ENCODE results near the gene CMPK1.
"Not testable (repeated sequence)": the region's sequence is repeated elsewhere in the genome, so short reads cannot be mapped to it uniquely, and the experiment has no call there.

CMPK1 gene, protein sequence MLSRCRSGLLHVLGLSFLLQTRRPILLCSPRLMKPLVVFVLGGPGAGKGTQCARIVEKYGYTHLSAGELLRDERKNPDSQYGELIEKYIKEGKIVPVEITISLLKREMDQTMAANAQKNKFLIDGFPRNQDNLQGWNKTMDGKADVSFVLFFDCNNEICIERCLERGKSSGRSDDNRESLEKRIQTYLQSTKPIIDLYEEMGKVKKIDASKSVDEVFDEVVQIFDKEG

DNA sequence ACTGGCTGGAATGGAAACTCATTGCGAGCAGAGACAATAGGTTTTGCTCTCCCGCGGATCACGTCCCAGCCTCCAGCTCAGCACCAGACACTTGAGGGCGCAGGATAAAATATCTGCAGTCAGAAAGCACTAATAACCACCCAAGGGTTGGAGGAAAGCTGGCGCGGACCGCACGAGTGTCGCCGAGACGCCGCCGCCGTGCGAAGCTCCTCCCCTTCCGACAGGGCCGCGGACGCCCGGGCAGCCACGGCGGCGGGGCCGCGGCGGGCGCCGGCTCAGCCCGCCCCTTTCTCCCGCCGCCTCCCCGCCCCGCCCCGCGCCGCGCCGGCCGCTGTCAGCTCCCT lies at the start of gene CMPK1:
Gene CMPK1, plus strand, starts transcription at position 213 of the 344 bp plus-strand sequence. CDS start 156 bp downstream, outside the sequence.
- Histone ChIP-seq H3K4me1 (ENCODE audit: insufficient read depth, low read length) (peaks cover 18% of the 10 kb centered on the region), H3K9ac (ENCODE audit: low read length) (peak within 1 kb of the TSS; percentile 85), H3K9me3 (ENCODE audit: low read length) (no peaks in the 10 kb centered on the region), H3K36me3 (ENCODE audit: insufficient read depth, low read length) (no peaks in the 10 kb centered on the region), H3K27me3 (ENCODE audit: control insufficient read depth in 1 of 2, insufficient read depth in 2 of 2, low read length in 2 of 2) (no peaks in the 10 kb centered on the region), H3K27ac (ENCODE audit: low read depth, low read length) (peak within 1 kb of the TSS; percentile 84), H3K4me3 (ENCODE audit: low read depth in 1 of 2, low read length in 2 of 2) (peak within 1 kb of the TSS; percentile 67 to 95)

DNA sequence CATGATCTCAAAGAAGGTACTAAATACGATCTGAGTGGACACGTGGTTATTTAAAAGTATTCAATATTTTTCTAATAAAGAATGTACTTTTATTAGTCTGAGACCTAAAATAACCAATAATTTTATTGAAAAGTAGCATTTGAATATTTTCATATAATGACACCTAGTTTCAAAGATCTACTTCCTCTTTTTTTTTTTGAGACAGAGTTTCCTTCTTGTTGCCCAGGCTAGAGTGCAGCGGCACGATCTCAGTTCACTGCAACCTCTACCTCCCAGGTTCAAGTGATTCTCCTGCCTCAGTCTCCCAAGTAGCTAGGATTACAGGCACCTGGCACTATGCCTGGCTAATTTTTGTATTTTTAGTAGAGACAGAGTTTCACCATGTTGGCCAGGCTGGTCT lies 45.5 kb upstream of the CMPK1 start:
- H3K36me3 ChIP-seq (ENCODE audit: insufficient read depth, low read length); H3K4me3 ChIP-seq (ENCODE audit: low read depth in 1 of 2, low read length in 2 of 2); H3K27me3 ChIP-seq (ENCODE audit: control insufficient read depth in 1 of 2, insufficient read depth in 2 of 2, low read length in 2 of 2); H3K27ac ChIP-seq (ENCODE audit: low read depth, low read length); H3K9me3 ChIP-seq (ENCODE audit: low read length); H3K4me1 ChIP-seq (ENCODE audit: insufficient read depth, low read length); H3K9ac ChIP-seq (ENCODE audit: low read length): not testable (repeated sequence)

DNA sequence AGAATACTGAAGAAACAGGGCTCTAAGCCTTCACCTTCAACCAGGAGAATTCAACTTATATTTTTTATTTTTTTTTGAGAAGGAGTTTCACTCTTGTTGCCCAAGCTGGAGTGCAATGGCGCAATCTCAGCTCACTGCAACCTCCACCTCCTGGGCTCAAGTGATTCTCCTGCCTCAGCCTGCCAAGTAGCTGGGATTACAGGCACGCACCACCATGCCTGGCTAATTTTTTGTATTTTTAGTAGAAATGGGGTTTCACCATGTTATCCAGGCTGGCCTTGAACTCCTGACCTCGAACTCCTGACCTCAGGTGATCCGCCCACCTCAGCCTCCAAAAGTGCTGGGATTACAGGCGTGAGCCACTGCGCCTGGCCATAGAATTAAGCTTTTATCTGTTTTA lies 38.7 kb upstream of the CMPK1 start:
- not testable (repeated sequence) for H3K9me3 ChIP-seq (ENCODE audit: low read length); H3K4me1 ChIP-seq (ENCODE audit: insufficient read depth, low read length); H3K36me3 ChIP-seq (ENCODE audit: insufficient read depth, low read length); H3K4me3 ChIP-seq (ENCODE audit: low read depth in 1 of 2, low read length in 2 of 2); H3K9ac ChIP-seq (ENCODE audit: low read length); H3K27ac ChIP-seq (ENCODE audit: low read depth, low read length); H3K27me3 ChIP-seq (ENCODE audit: control insufficient read depth in 1 of 2, insufficient read depth in 2 of 2, low read length in 2 of 2)

DNA sequence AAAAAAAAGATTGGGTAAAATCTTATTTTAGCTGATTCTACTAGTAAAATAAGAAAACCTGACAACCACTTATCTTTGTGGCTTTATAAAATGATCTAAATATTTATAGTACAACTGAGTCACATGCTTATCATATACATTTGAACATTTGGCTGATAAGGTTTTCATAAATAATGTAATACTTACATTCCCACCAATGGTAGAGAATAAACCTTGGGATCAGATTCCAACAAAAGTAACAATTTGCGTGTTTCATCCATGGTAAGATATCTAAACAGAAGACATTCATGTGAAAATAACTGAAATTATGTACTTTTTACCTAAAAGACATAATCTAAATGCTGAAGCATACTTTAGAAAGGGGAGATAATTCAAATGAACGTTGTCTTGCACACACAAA lies 38.0 kb upstream of the CMPK1 start:
- H3K36me3 ChIP-seq (ENCODE audit: insufficient read depth, low read length) = no peaks in the 10 kb centered on the region
- H3K27me3 ChIP-seq (ENCODE audit: control insufficient read depth in 1 of 2, insufficient read depth in 2 of 2, low read length in 2 of 2) = no peaks in the 10 kb centered on the region
- no peak overlapping the region for H3K27ac ChIP-seq (ENCODE audit: low read depth, low read length)
- H3K9ac ChIP-seq (ENCODE audit: low read length) = no peak overlapping the region
- H3K4me3 ChIP-seq (ENCODE audit: low read depth in 1 of 2, low read length in 2 of 2) = no peak overlapping the region
- H3K9me3 ChIP-seq (ENCODE audit: low read length) = no peaks in the 10 kb centered on the region
- no peaks in the 10 kb centered on the region for H3K4me1 ChIP-seq (ENCODE audit: insufficient read depth, low read length)

DNA sequence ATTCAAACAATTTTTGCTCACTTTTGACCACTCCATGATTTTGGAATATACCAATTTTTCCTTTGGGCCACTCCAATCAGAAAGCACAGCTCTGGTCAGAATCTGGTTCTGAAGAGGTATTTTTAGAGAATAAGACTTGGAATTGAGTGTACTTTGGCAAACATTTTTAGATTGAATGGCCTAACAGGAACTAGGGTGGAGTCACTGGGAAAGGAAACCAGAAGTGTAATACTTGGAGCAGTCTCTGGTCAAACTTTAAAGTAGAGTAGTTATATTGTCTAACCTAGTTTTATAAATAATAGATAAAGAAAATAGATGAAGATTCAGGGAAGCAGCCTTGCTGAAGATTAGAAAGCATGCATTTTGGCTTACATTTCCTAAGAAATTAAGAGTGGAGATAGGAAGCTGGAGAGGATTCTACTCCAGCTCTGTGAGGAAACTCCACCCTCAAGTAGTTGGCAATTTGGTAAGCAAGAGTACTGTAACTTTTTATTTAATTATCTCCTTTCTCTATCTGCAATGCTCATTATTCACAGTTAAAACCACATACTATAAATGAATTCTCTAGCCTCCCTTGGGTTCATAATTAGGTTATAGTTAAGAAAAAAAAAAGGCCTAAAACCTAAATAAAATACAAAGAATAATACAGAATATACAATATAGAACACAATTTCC lies 35.4 kb upstream of the CMPK1 start:
- no peaks in the 10 kb centered on the region for H3K4me1 ChIP-seq (ENCODE audit: insufficient read depth, low read length)
- no peaks in the 10 kb centered on the region for H3K9me3 ChIP-seq (ENCODE audit: low read length)
- H3K27ac ChIP-seq (ENCODE audit: low read depth, low read length) = no peak overlapping the region
- H3K4me3 ChIP-seq (ENCODE audit: low read depth in 1 of 2, low read length in 2 of 2) = no peak overlapping the region
- H3K9ac ChIP-seq (ENCODE audit: low read length) = no peak overlapping the region
- no peaks in the 10 kb centered on the region for H3K36me3 ChIP-seq (ENCODE audit: insufficient read depth, low read length)
- no peaks in the 10 kb centered on the region for H3K27me3 ChIP-seq (ENCODE audit: control insufficient read depth in 1 of 2, insufficient read depth in 2 of 2, low read length in 2 of 2)

DNA sequence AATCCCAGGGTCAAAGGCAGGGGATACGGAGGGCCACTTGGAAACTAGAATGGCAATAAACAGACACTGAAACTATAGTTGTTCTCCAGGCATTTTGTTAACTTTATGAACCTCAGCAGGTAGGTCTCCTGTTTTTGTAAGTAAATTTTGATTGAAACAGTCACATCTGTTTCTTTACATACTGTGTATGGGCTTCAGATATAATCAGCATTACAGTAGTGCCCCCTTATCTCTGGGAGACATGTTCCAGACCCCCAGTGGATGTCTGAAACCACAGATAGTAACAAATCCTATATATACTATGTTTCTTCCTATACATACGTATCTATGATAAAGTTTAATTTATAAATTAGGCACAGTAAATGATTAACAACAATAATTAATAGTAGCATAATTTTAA lies 31.1 kb upstream of the CMPK1 start:
- no peak overlapping the region for H3K4me3 ChIP-seq (ENCODE audit: low read depth in 1 of 2, low read length in 2 of 2)
- H3K27me3 ChIP-seq (ENCODE audit: control insufficient read depth in 1 of 2, insufficient read depth in 2 of 2, low read length in 2 of 2) = no peaks in the 10 kb centered on the region
- H3K9ac ChIP-seq (ENCODE audit: low read length) = no peak overlapping the region
- no peaks in the 10 kb centered on the region for H3K4me1 ChIP-seq (ENCODE audit: insufficient read depth, low read length)
- H3K9me3 ChIP-seq (ENCODE audit: low read length) = no peaks in the 10 kb centered on the region
- H3K27ac ChIP-seq (ENCODE audit: low read depth, low read length) = no peak overlapping the region
- H3K36me3 ChIP-seq (ENCODE audit: insufficient read depth, low read length) = no peaks in the 10 kb centered on the region

DNA sequence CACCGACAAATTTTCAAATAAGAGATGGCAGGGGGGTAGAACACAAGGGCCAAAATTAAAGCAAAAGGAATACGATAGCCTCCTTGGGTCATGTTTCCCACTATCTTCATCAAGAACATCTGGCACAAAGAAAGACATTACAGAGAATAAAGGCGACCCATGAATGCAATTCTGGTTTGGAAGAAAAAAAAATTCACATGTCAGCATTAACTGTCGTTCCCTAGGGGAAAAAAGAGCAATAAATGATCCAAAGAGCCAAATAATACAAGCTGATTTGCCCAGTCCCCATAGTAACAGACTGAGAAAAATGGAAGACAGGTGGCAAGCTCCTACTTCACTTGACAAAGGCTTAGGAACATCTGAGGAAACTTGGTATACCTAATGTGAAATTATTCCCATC lies 24.2 kb upstream of the CMPK1 start:
- Histone ChIP-seq H3K9me3 (ENCODE audit: low read length) (no peaks in the 10 kb centered on the region), H3K27me3 (ENCODE audit: control insufficient read depth in 1 of 2, insufficient read depth in 2 of 2, low read length in 2 of 2) (no peaks in the 10 kb centered on the region), H3K9ac (ENCODE audit: low read length) (no peak overlapping the region), H3K27ac (ENCODE audit: low read depth, low read length) (no peak overlapping the region), H3K4me1 (ENCODE audit: insufficient read depth, low read length) (peaks cover 7% of the 10 kb centered on the region), H3K36me3 (ENCODE audit: insufficient read depth, low read length) (no peaks in the 10 kb centered on the region), H3K4me3 (ENCODE audit: low read depth in 1 of 2, low read length in 2 of 2) (no peak overlapping the region)

DNA sequence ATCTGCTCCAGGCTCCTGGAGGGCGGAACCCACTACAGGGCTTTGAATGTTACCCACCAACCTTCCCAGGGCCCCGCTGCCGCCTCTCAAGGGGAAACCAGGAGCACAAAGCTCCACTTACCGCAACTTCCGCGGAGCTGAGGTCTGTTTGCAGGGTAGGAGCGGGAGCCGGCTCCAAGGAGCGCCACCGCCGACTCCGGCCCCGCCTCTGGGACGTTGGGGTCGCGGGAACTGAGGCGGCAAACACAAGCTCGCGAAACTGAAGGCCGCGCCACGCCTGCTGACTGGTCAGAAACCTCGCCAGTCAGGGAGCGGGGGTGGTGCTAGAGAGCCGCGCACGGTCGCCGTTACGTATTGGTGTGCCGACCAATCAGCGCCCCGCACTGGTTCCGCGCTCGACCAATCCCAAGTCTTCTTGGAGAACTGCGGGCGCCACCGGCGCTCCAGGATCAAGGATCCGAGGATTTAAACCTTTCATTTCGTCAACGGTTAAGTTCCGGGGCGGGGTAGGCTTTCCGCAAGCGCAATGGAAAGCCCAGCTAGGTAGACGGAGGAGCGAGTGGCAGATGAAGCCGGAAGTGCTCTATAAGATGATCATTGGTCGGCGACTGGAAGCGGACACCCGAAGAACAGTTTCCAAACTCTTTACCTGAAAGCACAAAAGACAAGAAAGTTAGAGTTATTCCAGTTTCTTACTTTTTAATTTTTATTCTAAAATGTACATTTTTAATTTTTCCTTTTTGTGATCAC lies 19.5 kb upstream of the CMPK1 start, which contains the start of gene STIL:
Gene STIL, minus strand, starts transcription at position 233 of the 750 bp plus-strand sequence. CDS start 3,828 bp downstream, outside the sequence.
- H3K27me3 ChIP-seq (ENCODE audit: control insufficient read depth in 1 of 2, insufficient read depth in 2 of 2, low read length in 2 of 2) = no peaks in the 10 kb centered on the region

DNA sequence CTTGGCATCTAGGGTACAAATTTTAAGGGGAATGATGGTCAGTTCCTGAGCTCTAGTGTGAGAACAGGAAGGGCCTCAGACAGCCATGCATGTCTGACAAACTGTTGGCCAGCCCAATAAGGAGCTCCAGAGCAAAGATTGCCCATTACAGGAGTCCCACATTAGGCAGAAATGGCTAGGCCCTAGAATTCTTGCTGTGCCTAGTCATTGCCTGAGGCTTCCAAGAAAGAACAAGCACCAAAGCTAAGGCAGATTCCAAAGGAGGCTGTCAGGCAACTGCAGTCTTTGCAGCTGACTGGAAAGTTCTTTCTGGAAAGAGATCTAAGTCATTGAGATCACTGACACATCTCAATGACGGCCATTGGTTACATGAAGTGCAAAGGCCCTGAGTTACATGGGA lies 15.7 kb upstream of the CMPK1 start:
- H3K27me3 ChIP-seq (ENCODE audit: control insufficient read depth in 1 of 2, insufficient read depth in 2 of 2, low read length in 2 of 2) = no peaks in the 10 kb centered on the region
- no peaks in the 10 kb centered on the region for H3K36me3 ChIP-seq (ENCODE audit: insufficient read depth, low read length)
- no peak overlapping the region for H3K4me3 ChIP-seq (ENCODE audit: low read depth in 1 of 2, low read length in 2 of 2)
- H3K9ac ChIP-seq (ENCODE audit: low read length) = no peak overlapping the region
- H3K4me1 ChIP-seq (ENCODE audit: insufficient read depth, low read length) = peaks cover 7% of the 10 kb centered on the region
- H3K27ac ChIP-seq (ENCODE audit: low read depth, low read length) = no peak overlapping the region
- no peaks in the 10 kb centered on the region for H3K9me3 ChIP-seq (ENCODE audit: low read length)

More for the DNA sequence above, 19.5 kb upstream of the CMPK1 start, which contains the start of gene STIL:
- Histone ChIP-seq H3K9me3 (ENCODE audit: low read length) (no peaks in the 10 kb centered on the region), H3K4me1 (ENCODE audit: insufficient read depth, low read length) (peaks cover 7% of the 10 kb centered on the region), H3K27ac (ENCODE audit: low read depth, low read length) (peak within 1 kb of the TSS; percentile 10), H3K9ac (ENCODE audit: low read length) (peak within 1 kb of the TSS; percentile 2), H3K36me3 (ENCODE audit: insufficient read depth, low read length) (no peaks in the 10 kb centered on the region), H3K4me3 (ENCODE audit: low read depth in 1 of 2, low read length in 2 of 2) (peak within 1 kb of the TSS; percentile 57 to 91)

DNA sequence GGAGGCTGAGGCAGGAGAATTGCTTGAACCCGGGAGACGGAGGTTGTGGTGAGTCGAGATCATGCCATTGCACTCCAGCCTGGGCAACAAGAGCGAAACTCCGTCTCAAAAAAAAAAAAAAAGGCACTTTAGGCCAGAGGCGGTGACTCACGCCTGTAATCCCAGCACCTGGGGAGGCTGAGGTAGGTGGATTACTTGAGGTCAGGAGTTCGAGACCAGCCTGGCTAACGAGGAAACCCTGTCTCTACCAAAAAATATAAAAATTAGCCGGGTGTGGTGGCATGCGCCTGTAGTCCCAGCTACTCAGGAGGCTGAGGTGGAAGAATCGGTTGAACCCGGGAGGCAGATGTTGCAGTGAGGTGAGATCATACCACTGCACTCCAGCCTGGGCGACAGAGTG lies 13.6 kb upstream of the CMPK1 start:
- H3K27ac ChIP-seq (ENCODE audit: low read depth, low read length); H3K4me1 ChIP-seq (ENCODE audit: insufficient read depth, low read length); H3K36me3 ChIP-seq (ENCODE audit: insufficient read depth, low read length); H3K9ac ChIP-seq (ENCODE audit: low read length); H3K9me3 ChIP-seq (ENCODE audit: low read length); H3K27me3 ChIP-seq (ENCODE audit: control insufficient read depth in 1 of 2, insufficient read depth in 2 of 2, low read length in 2 of 2); H3K4me3 ChIP-seq (ENCODE audit: low read depth in 1 of 2, low read length in 2 of 2): not testable (repeated sequence)

DNA sequence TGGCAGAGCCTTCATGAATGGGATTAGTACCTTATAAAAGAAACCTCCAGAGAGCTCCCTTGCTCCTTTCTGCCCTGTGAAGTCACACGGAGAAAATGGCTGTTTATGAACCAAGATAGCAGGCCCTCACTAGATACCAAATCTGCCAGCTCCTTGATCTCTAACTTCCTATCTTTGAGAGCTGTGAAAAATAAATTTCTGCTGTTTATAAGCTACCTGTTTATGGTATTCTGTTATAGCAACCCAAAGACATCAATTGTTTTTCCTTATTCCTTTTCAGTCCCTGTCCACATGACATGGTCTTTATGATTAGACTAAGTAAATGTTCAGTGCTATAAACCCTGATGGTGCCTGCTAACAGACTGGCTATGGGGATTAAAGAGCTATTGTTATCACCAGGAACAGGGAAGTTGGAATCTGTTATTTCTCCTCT lies 10.0 kb upstream of the CMPK1 start:
- Histone ChIP-seq H3K9me3 (ENCODE audit: low read length) (no peaks in the 10 kb centered on the region), H3K4me1 (ENCODE audit: insufficient read depth, low read length) (no peaks in the 10 kb centered on the region), H3K27me3 (ENCODE audit: control insufficient read depth in 1 of 2, insufficient read depth in 2 of 2, low read length in 2 of 2) (no peaks in the 10 kb centered on the region)

More for the DNA sequence above, 10.0 kb upstream of the CMPK1 start:
- Histone ChIP-seq H3K9ac (ENCODE audit: low read length) (no peak overlapping the region), H3K27ac (ENCODE audit: low read depth, low read length) (no peak overlapping the region), H3K36me3 (ENCODE audit: insufficient read depth, low read length) (no peaks in the 10 kb centered on the region), H3K4me3 (ENCODE audit: low read depth in 1 of 2, low read length in 2 of 2) (no peak overlapping the region)
